ENCODE results near the gene TMEM232.
"Not testable (repeated sequence)": the region's sequence is repeated elsewhere in the genome, so short reads cannot be mapped to it uniquely, and the experiment has no call there.

The TMEM232 gene

GRCh38 chr5:110726249-110727024 is at the start of gene TMEM232:
TMEM232 (minus strand) TSS chr5:110726671; CDS start chr5:110667352, 59,319 bp downstream.
- peak; percentile 20 for DNase-seq (ENCODE audit: low read depth)

GRCh38 chr5:110770286-110770685 is 43.8 kb upstream of the TMEM232 start:
- no peak for DNase-seq (ENCODE audit: low read depth)

- peak; percentile 26 for DNase-seq (ENCODE audit: low read depth)
Measured at GRCh38 chr5:110769000-110769681, 42.7 kb upstream of the TMEM232 start.

GRCh38 chr5:110768138-110768860 is 41.8 kb upstream of the TMEM232 start:
- no peak for DNase-seq (ENCODE audit: low read depth)

GRCh38 chr5:110760158-110760557 is 33.7 kb upstream of the TMEM232 start:
- no peak for DNase-seq (ENCODE audit: low read depth)

- no peak for DNase-seq (ENCODE audit: low read depth)
Measured at GRCh38 chr5:110757118-110757729, 30.8 kb upstream of the TMEM232 start.

GRCh38 chr5:110754181-110754580 is 27.7 kb upstream of the TMEM232 start:
- DNase-seq (ENCODE audit: low read depth): no peak

GRCh38 chr5:110753600-110753999 is 27.1 kb upstream of the TMEM232 start:
- no peak for DNase-seq (ENCODE audit: low read depth)

- DNase-seq (ENCODE audit: low read depth): no peak
Measured at GRCh38 chr5:110752953-110753352, 26.5 kb upstream of the TMEM232 start.

- DNase-seq (ENCODE audit: low read depth): no peak
Measured at GRCh38 chr5:110751902-110752762, 25.7 kb upstream of the TMEM232 start.

- DNase-seq (ENCODE audit: low read depth): peak; percentile 64
Measured at GRCh38 chr5:110738812-110739651, 12.6 kb upstream of the TMEM232 start, which contains the start of gene SLC25A46. SLC25A46 (plus strand) TSS chr5:110739007; CDS start chr5:110739120, 113 bp downstream.

GRCh38 chr5:110738503-110738811 is 12.0 kb upstream of the TMEM232 start:
- DNase-seq (ENCODE audit: low read depth): no peak

GRCh38 chr5:110736753-110737152 is 10.3 kb upstream of the TMEM232 start:
- no peak for DNase-seq (ENCODE audit: low read depth)

GRCh38 chr5:110735556-110735955 is 9.1 kb upstream of the TMEM232 start:
- DNase-seq (ENCODE audit: low read depth): no peak

GRCh38 chr5:110734101-110734500 is 7.6 kb upstream of the TMEM232 start:
- no peak for DNase-seq (ENCODE audit: low read depth)

- DNase-seq (ENCODE audit: low read depth): not testable (repeated sequence)
Measured at GRCh38 chr5:110731499-110731898, 5.0 kb upstream of the TMEM232 start.

GRCh38 chr5:110727025-110727314 is 499 bp upstream of the TMEM232 start:
- no peak for DNase-seq (ENCODE audit: low read depth)

- DNase-seq (ENCODE audit: low read depth): no peak
Measured at GRCh38 chr5:110718311-110718710, 8.2 kb downstream of the TMEM232 start.

- no peak for DNase-seq (ENCODE audit: low read depth)
Measured at GRCh38 chr5:110716247-110717245, 9.9 kb downstream of the TMEM232 start.
